T-helper 17 cell (primary cell): ENCODE measurements around the gene PPP6R1. TPM values are rescaled to one million over a fixed set of nuclear protein-coding genes. Genes with fewer than 3 reads are reported as not detected.

Experiments used
- ATAC-seq: fragments of 150-1000 bp; cut with Tn5 transposase; 2 replicates; pipeline ENCODE4 v1.10.0; 2021; ENCODE audit warnings: mild to moderate bottlenecking, moderate library complexity
- DNase-seq, 3 donors: peaks; one replicate each; pipeline versions ENCODE4 v3.0.0 to v3.0.0-alpha.2; 2020 to 2021
- H3K9me3 ChIP-seq: one replicate; pipeline ENCODE4 v1.7.0; 2013; ENCODE audit warnings: low read length, mild to moderate bottlenecking; ENCODE audit not compliant: control insufficient read depth, poor library complexity, severe bottlenecking
- H3K27ac Mint-ChIP-seq: one replicate; pipeline ENCODE4 v1.8.0; 2022; ENCODE audit warnings: mild to moderate bottlenecking, moderate library complexity, mixed read lengths
- H3K27me3 Mint-ChIP-seq: one replicate; pipeline ENCODE4 v1.8.0; 2022; ENCODE audit warnings: mixed read lengths
- H3K36me3 Mint-ChIP-seq: one replicate; pipeline ENCODE4 v1.8.0; 2022; ENCODE audit warnings: low read depth, mixed read lengths
- H3K4me1 Mint-ChIP-seq: one replicate; pipeline ENCODE4 v1.8.0; 2022; ENCODE audit warnings: mild to moderate bottlenecking, mixed read lengths
- H3K4me3 Mint-ChIP-seq: one replicate; pipeline ENCODE4 v1.8.0; 2022; ENCODE audit warnings: mild to moderate bottlenecking, moderate library complexity, mixed read lengths
- total RNA-seq, 4 donors: library from RNA in 2 of 4; stranded (reverse) in 2 of 4; gene quantifications; one replicate each; pipeline ENCODE4 v1.2.3 and lab custom pipeline; 2022 to 2026

PPP6R1 gene
- total RNA-seq, 2 donors from 2014 or later: 183 to 186 TPM

DNA sequence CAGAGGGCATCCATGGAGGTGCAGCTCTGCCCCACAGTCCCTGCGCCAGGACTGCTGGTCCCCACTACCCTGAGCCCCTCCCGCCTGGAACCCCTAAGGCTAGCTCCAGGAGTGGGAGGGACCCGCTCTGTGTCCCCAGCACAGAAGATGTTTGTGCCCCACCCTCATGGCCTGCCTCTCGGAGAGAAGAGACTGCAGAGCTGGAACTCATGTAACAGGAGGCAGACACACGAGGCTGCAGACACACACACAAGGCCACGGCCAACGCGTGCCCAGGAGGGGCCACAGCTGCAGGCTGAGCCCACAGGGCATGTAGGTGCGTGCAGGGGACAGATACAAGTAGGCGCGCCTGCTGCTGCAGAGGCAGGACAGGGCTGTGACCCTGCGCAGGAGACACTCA lies 19.8 kb downstream of the PPP6R1 start:
- DNase-seq (no peak), ATAC-seq (no peak)
- H3K9me3 ChIP-seq: no peaks in the 10 kb centered on the region
- H3K27me3 Mint-ChIP-seq: no peaks in the 10 kb centered on the region
- peaks cover 19% of the 10 kb centered on the region for H3K4me1 Mint-ChIP-seq
- H3K36me3 Mint-ChIP-seq: peaks cover 9% of the 10 kb centered on the region
- H3K4me3 Mint-ChIP-seq: no peak overlapping the region
- no peak overlapping the region for H3K27ac Mint-ChIP-seq

DNA sequence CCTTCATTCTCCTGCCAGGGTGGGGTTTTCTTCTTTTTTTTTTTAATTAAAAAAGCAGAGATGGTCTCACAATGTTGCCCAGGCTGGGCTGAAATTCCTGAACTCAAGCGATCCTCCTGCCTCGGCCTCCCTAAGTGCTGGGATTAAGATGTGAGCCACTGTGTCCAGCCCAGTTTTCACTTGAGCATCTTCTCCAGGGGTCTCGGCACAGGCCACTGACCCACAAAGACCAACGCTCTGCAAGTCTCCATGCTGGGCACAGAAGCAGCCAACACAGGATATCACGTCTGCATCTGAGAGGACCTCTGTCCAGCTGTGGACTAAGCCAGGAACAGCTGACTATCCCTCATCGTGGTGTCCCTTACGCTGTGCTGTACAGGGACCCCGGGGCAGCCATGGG lies 20.8 kb downstream of the PPP6R1 start:
- no peak for DNase-seq
- no peaks in the 10 kb centered on the region for H3K9me3 ChIP-seq
- H3K27me3 Mint-ChIP-seq: no peaks in the 10 kb centered on the region
- H3K4me3 Mint-ChIP-seq: no peak overlapping the region
- H3K27ac Mint-ChIP-seq: no peak overlapping the region
- peaks cover 17% of the 10 kb centered on the region for H3K4me1 Mint-ChIP-seq
- ATAC-seq: no peak
- H3K36me3 Mint-ChIP-seq: peaks cover 6% of the 10 kb centered on the region

DNA sequence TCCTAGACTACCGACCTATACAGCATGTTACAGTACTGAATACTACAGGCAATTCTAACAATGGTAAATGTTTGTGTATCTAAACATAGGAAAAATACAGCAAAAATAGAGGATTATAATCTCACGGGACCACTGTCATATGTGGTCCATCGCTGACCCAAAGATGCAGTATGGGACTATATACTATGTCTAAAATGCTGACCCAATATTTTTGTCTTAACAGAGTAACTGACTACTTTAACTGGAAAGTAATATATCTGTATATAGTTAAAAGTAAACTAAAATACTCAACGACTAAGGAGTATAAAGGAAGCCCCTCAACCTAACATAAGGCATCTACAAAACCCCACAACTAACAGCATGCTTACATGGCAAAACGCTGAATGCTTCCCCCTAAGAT lies 25.8 kb downstream of the PPP6R1 start:
- no peak overlapping the region for H3K27ac Mint-ChIP-seq
- DNase-seq: no peak
- no peak overlapping the region for H3K4me3 Mint-ChIP-seq
- no peak for ATAC-seq
- peaks cover 4% of the 10 kb centered on the region for H3K36me3 Mint-ChIP-seq
- H3K27me3 Mint-ChIP-seq: no peaks in the 10 kb centered on the region
- peaks cover 20% of the 10 kb centered on the region for H3K4me1 Mint-ChIP-seq
- no peaks in the 10 kb centered on the region for H3K9me3 ChIP-seq

DNA sequence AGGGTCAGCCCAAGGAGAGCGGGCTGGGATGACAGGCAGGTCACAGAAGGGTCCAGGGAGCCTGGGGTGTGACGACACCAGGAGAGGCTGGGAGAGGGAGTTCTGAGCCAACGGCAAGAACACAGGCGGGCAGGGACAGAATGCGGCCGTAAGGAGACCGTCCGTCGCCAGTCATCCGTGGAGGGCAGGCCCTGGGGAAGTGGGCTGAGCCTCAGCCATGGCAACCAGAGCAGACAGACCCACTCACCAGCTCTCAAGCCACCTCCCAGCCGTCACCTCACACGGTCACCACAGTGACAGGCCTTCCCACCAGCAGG lies 26.6 kb downstream of the PPP6R1 start:
- no peaks in the 10 kb centered on the region for H3K9me3 ChIP-seq
- Mint-ChIP-seq H3K36me3 (peaks cover 5% of the 10 kb centered on the region), H3K27me3 (no peaks in the 10 kb centered on the region), H3K4me1 (peaks cover 20% of the 10 kb centered on the region), H3K27ac (peak overlapping the region; percentile 37), H3K4me3 (peak overlapping the region; percentile 56)
- no peak for DNase-seq
- ATAC-seq: no peak

DNA sequence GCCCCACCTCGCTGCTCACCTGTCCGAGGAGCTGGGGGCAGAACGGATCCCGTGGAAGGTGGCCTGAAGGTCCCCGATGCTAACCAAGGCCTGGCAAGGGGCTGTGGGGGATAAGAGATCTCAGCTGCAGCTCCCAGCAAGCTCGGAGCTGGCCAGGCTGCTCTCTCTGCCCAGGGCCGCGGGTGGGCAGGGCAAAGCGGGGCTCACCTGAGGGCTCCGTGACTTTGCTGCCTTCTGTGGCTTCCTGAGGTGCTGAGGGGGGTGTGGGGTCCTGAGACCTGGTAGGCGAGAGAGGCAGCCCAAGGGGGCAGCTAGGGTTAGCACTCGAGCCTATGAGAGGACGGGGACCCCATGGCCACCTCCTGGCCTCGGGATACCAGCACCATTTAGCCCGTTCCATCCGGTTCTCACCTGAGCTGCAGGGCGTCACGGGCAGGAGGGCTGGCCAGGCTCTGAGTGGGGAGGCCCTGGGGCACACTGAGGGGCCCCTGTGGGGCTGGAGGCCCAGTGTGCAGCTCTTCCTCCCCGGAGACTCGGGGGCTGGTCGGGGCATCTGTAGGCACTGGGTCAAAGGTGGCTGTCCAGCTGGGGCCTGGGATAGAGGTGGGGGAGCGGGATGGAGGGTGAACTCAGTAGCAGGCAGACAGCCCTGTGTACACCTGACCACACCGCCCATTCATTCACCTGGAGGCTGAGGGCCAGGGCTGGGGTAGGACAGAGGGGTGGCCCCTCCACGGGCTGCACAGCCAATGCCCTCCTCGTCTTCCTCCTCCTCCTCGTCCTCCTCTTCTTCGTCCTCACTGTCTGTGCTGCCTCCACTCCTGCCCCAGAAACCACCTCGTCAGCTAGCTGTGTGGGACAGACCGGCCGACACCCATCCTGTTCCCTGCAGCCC lies 27.2 kb downstream of the PPP6R1 start:
- peak overlapping the region; percentile 56 for H3K4me3 Mint-ChIP-seq
- peaks cover 7% of the 10 kb centered on the region for H3K36me3 Mint-ChIP-seq
- ATAC-seq (no peak), DNase-seq (no peak)
- peaks cover 19% of the 10 kb centered on the region for H3K4me1 Mint-ChIP-seq
- H3K27ac Mint-ChIP-seq: peak overlapping the region; percentile 37
- H3K27me3 Mint-ChIP-seq: no peaks in the 10 kb centered on the region
- H3K9me3 ChIP-seq: no peaks in the 10 kb centered on the region

DNA sequence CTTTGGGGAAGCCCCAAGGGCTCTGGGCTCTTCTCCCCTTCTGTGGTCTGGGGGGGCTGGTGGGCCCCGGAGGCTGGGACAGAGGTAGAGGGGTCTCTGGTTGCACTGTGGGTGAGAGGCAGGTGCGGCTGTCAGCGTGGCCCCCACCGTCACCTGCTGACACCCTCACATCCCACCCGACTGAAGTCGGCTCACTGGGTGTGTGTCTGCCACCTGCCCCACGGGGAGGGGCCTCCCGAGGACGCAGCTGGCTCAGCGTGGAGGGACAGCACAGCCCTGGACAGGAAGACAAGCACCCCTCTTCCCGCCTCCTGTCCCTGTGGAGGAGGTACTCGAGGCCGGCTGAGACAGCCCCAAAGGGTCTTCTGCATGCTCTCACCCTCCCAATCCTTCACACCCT lies 28.0 kb downstream of the PPP6R1 start:
- Mint-ChIP-seq H3K4me3 (no peak overlapping the region), H3K36me3 (peaks cover 7% of the 10 kb centered on the region)
- ATAC-seq: no peak

DNA sequence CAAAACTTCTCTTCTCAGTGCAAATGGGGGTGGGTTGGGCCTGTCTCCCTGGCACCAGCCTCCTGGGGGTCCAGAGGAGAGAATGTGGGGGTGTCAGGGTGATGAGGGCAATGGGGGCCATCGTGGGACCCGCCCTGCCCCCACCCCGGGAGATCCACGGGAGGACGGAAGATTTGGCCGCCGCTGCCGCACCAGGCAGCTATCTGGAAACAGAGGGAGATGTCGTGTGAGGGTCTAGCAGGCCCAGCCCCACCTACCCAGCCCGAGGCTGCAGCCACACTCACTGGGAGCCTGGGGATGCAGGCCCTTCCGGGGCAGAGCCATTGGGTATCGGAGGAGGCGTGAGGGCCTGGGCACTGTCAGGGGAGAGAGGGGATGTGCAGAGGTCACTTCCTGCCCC lies 28.5 kb downstream of the PPP6R1 start:
- H3K9me3 ChIP-seq: no peaks in the 10 kb centered on the region
- no peaks in the 10 kb centered on the region for H3K27me3 Mint-ChIP-seq
- peaks cover 9% of the 10 kb centered on the region for H3K36me3 Mint-ChIP-seq
- peak overlapping the region; percentile 49 for H3K4me3 Mint-ChIP-seq
- ATAC-seq (no peak), DNase-seq (no peak)
- H3K4me1 Mint-ChIP-seq: peaks cover 18% of the 10 kb centered on the region
- H3K27ac Mint-ChIP-seq: peak overlapping the region; percentile 27

More for the DNA sequence above, 28.0 kb downstream of the PPP6R1 start:
- no peak for DNase-seq
- peak overlapping the region; percentile 27 for H3K27ac Mint-ChIP-seq
- H3K4me1 Mint-ChIP-seq: peaks cover 15% of the 10 kb centered on the region
- no peaks in the 10 kb centered on the region for H3K9me3 ChIP-seq
- H3K27me3 Mint-ChIP-seq: no peaks in the 10 kb centered on the region

DNA sequence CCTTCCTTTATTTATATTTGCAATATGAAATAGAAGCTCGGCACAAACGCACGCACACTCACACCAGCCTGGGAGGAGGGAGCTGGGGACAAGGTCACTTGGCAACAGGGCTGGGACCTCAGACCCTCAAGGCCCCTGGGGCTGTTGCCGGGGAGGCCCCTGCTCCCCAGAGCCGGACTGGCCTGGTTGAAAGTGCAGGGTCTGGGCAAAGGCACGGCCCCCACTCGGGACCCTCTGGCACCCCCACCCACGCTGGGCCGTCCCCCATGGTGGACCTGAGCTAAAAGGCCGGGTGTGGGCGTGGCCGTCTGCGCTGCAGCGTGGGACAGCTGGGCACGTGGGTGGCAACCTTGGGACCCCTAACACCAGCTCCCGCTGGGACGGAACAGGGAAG lies 29.0 kb downstream of the PPP6R1 start:
- peaks cover 9% of the 10 kb centered on the region for H3K36me3 Mint-ChIP-seq
- ATAC-seq (no peak), DNase-seq (no peak)
- H3K27ac Mint-ChIP-seq: no peak overlapping the region
- no peaks in the 10 kb centered on the region for H3K9me3 ChIP-seq
- no peaks in the 10 kb centered on the region for H3K27me3 Mint-ChIP-seq
- no peak overlapping the region for H3K4me3 Mint-ChIP-seq
- H3K4me1 Mint-ChIP-seq: peaks cover 15% of the 10 kb centered on the region

DNA sequence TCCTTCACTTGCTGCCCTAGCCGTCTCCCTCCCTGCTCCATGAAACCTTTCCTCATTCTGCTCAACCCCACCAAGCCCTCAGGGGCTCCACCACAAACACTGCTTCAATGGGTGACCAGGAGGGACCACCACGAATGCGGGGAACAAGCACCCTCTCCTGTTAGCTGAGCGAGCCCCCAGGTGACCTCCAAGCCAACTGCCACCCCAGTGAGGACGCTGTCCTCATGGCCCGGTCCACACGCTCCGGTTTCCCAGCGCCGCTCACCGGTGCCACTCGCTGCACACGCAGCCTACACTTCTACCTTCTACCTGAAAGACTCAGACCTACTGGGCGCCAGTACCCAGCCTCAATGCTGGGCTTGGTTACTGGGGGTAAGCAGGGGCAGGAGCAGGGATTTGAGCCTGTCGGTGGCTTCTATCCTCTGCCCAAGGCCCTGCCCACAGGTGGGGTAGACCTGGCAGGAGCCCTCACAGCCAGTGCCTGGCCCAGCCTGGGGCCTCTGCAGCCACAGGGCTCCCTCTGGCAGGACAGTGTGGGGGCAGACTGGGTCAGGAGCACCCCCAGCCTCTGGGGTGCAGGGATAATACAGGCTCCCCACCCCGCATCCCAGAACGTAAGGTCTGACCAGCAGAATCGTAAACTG lies 29.6 kb downstream of the PPP6R1 start:
- H3K27ac Mint-ChIP-seq: peak overlapping the region; percentile 54
- ATAC-seq (no peak), DNase-seq (no peak)
- H3K27me3 Mint-ChIP-seq: no peaks in the 10 kb centered on the region
- H3K36me3 Mint-ChIP-seq: peaks cover 7% of the 10 kb centered on the region
- no peaks in the 10 kb centered on the region for H3K9me3 ChIP-seq
- peaks cover 11% of the 10 kb centered on the region for H3K4me1 Mint-ChIP-seq
- H3K4me3 Mint-ChIP-seq: no peak overlapping the region

DNA sequence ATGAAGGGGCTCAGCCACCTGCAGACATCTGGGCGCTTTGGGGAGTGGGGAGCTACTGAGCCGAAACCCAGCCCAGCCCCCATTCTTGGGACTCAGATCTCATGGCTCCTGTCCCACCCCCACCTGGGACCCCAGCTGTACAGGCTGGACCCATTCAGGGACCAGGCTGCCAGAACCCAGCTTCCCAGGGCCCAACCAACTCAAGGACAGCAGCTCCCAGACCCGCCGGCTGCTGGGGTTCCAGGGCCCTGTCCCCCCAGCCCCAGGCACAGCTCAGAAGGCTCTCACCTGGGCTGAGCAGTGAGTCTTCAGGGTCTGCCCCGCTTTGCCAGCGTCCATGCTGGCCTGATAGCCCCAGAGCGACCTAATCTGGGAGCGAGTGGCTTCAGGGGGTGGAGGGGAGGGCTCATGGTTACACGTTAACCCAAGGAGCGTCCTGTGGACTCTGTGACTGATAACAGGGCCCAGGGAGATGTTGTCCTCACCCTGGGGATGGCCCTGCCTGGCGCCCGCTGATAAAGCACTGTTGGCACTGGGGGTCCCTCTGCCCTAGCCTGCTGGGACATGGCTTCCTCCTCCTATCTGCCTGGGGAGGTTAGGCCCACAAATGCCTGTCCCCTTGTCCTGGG lies 30.3 kb downstream of the PPP6R1 start, which contains the start of gene TMEM86B:
TSS of gene TMEM86B (minus strand) at position 361 of the 629 bp plus-strand sequence. CDS start at position 339, 22 bp downstream.
- Mint-ChIP-seq H3K4me1 (peaks cover 12% of the 10 kb centered on the region), H3K36me3 (peaks cover 7% of the 10 kb centered on the region), H3K27ac (peak within 1 kb of the TSS; percentile 59), H3K4me3 (no peak within 1 kb of the TSS), H3K27me3 (no peaks in the 10 kb centered on the region)
- DNase-seq: no peak
- ATAC-seq: no peak
- H3K9me3 ChIP-seq: no peaks in the 10 kb centered on the region

DNA sequence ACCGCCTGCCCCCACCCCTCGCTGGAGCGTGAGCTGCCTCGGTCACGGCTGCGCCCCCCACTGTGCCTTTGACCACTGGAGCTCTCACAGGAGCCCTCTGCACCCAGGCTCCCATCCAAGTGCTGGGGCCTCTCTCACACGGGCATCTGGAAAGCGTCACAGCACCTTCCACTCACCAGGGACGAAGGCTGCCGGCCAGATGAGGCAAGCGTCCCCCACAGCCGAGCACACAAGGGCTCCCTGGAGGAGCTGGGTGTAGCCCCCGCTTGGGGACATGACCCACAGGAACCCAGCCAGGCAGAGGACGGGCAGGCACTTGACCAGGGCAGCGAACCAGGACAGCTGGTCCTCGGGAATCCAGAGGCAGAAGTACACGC lies 30.8 kb downstream of the PPP6R1 start:
- Mint-ChIP-seq H3K4me1 (peaks cover 13% of the 10 kb centered on the region), H3K36me3 (peaks cover 7% of the 10 kb centered on the region), H3K4me3 (no peak overlapping the region), H3K27ac (peak overlapping the region; percentile 59), H3K27me3 (no peaks in the 10 kb centered on the region)
- no peaks in the 10 kb centered on the region for H3K9me3 ChIP-seq
- DNase-seq (no peak), ATAC-seq (no peak)

DNA sequence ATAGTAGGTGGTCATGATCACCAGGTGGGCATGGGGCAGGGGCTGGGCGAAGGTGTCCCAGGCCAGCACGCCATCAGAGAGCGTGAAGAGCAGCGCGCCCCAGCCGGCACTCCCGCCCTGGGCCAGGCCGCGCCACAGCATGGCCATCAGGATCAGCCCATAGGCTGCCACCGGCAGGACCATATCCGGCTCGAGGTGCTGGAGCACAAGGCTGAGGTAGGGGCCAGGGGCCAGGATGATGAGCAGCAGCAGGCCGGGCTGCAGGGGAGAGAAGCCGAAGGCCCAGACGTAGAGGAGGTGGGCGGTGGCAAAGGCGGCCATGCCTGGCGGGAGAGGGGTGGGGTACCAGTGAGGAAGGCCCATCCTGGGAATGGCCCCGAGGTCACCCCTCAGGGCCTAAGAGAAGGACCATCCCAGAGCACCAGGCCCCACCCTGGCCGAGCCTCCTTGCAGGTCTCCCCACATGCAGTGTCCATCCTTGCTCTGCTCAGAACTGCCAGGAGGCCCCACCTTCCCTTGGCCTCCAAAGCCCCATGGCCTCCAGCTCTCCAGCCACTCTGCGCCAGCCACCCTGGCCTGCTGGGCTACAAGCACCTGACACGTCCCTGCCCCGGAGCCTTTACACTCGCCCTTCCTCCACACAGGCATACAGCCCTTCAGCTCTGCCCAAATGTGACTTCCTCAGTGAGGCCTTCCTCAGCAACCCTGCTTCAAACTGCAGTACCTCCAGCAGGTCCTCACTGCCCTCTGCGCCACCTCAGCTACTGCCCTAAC lies 31.4 kb downstream of the PPP6R1 start:
- H3K36me3 Mint-ChIP-seq: peaks cover 7% of the 10 kb centered on the region
- no peaks in the 10 kb centered on the region for H3K27me3 Mint-ChIP-seq
- H3K9me3 ChIP-seq: no peaks in the 10 kb centered on the region
- DNase-seq (no peak), ATAC-seq (no peak)
- peak overlapping the region; percentile 59 for H3K27ac Mint-ChIP-seq
- no peak overlapping the region for H3K4me3 Mint-ChIP-seq
- peaks cover 13% of the 10 kb centered on the region for H3K4me1 Mint-ChIP-seq

DNA sequence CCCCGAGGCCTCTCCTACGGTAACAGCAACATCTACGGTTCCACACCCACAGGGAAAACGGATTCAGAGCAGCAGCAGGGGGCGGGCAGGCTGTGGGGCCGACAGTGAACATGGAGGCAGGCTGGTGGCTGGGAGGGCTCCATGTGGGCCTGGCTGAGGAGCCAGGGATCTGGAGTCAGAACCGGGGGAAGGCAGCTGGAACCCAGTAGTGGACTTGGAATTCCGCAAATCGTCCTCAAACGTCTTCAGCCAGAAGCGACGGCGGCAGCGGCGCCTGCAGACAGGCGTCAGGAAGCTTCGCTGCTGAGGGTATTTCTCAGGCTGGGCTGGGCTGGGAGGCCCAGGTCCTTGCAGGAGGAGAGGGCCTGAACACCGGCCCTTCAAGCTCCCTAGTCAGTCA lies 32.0 kb downstream of the PPP6R1 start:
- Mint-ChIP-seq H3K36me3 (peaks cover 7% of the 10 kb centered on the region), H3K4me3 (peak overlapping the region; percentile 59), H3K27me3 (no peaks in the 10 kb centered on the region), H3K27ac (no peak overlapping the region), H3K4me1 (peaks cover 13% of the 10 kb centered on the region)
- ATAC-seq (no peak), DNase-seq (no peak)
- H3K9me3 ChIP-seq: no peaks in the 10 kb centered on the region
